Keratinocyte (primary cell): ENCODE data around the gene CLEC2A. TPM values are rescaled to one million over a fixed set of nuclear protein-coding genes. Genes with fewer than 3 reads are reported as not detected.
A peak's percentile ranks its signal among the peaks of the same experiment; 100 is the strongest.
"Not testable (repeated sequence)": the region's sequence is repeated elsewhere in the genome, so short reads cannot be mapped to it uniquely, and the experiment has no call there.

ENCODE experiments used
- DNase-seq: peaks from one replicate; pipeline ENCODE4 v3.0.0-alpha.2; 2011; ENCODE audit warnings: low read depth, missing footprints, low spot score
- FAIRE-seq: peaks from 2 replicates; lab custom pipeline; 2011; peaks lifted over from hg19 to GRCh38; lab: Jason Lieb, UNC
- H2AFZ ChIP-seq: 2 replicates; pipeline ENCODE4 v1.6.0; 2012; ENCODE audit warnings: low read length, control low read depth, inconsistent platforms; ENCODE audit not compliant: control insufficient read depth
- H3K27ac ChIP-seq: 2 replicates; pipeline ENCODE4 v1.5.1; 2011; ENCODE audit warnings: low read length; ENCODE audit not compliant: control insufficient read depth, insufficient read depth
- H3K27me3 ChIP-seq: 3 replicates; pipeline ENCODE4 v1.6.0; 2011; ENCODE audit warnings: low read length; ENCODE audit not compliant: control insufficient read depth, insufficient read depth; ENCODE audit errors: extremely low read depth
- H3K36me3 ChIP-seq, 2 experiments: 2 replicates in 1 of 2; 3 replicates in 1 of 2; pipeline ENCODE4 v1.5.1; 2011; ENCODE audit warnings: low read length in 2 of 2, mild to moderate bottlenecking in 1 of 2; ENCODE audit not compliant: control insufficient read depth in 2 of 2, insufficient read depth in 2 of 2; ENCODE audit errors: extremely low read depth in 1 of 2
- H3K4me1 ChIP-seq: 3 replicates; pipeline ENCODE4 v1.5.1; 2011; ENCODE audit warnings: low read length; ENCODE audit not compliant: control insufficient read depth, insufficient read depth; ENCODE audit errors: extremely low read depth
- H3K4me2 ChIP-seq: 3 replicates; pipeline ENCODE4 v1.6.0; 2011; ENCODE audit warnings: low read depth, low read length; ENCODE audit not compliant: control insufficient read depth, insufficient read depth; ENCODE audit errors: extremely low read depth
- H3K4me3 ChIP-seq, 3 experiments: fragments of 200-600 bp in 1 of 3; sonication (generic) in 1 of 3; 2 replicates in 2 of 3; 3 replicates in 1 of 3; pipeline ENCODE4 v1.5.1; 2011 to 2016; ENCODE audit warnings: low read length in 3 of 3, mild to moderate bottlenecking in 3 of 3, control low read depth in 2 of 3, inconsistent platforms in 1 of 3, low read depth in 1 of 3, mixed read lengths in 1 of 3, mixed run types in 1 of 3, moderate library complexity in 1 of 3; ENCODE audit not compliant: control insufficient read depth in 2 of 3, insufficient read depth in 2 of 3; ENCODE audit errors: extremely low read depth in 1 of 3
- H3K79me2 ChIP-seq: 2 replicates; pipeline ENCODE4 v1.6.0; 2012; ENCODE audit warnings: low read length; ENCODE audit not compliant: control insufficient read depth, insufficient read depth
- H3K9ac ChIP-seq: 3 replicates; pipeline ENCODE4 v1.6.0; 2011; ENCODE audit warnings: low read length; ENCODE audit not compliant: control insufficient read depth, insufficient read depth; ENCODE audit errors: extremely low read depth
- H3K9me1 ChIP-seq: 3 replicates; pipeline ENCODE4 v1.6.0; 2011; ENCODE audit warnings: low read length; ENCODE audit not compliant: control insufficient read depth, insufficient read depth; ENCODE audit errors: extremely low read depth
- H3K9me3 ChIP-seq: 2 replicates; pipeline ENCODE4 v1.5.1; 2012; ENCODE audit warnings: low read depth, low read length; ENCODE audit not compliant: control insufficient read depth
- H4K20me1 ChIP-seq: 3 replicates; pipeline ENCODE4 v1.6.0; 2011; ENCODE audit warnings: low read length; ENCODE audit not compliant: control insufficient read depth, insufficient read depth; ENCODE audit errors: extremely low read depth
- EZH2 ChIP-seq: IDR thresholded peaks from one replicate; pipeline ENCODE4 v1.6.1; 2012; ENCODE audit warnings: inconsistent platforms, mild to moderate bottlenecking, low read length, moderate library complexity
- dilution Hi-C: fragments of 300-500 bp; cut with MboI; formaldehyde crosslinking; loops from one replicate; pipeline ENCODE4 v1.7.0; 2020; ENCODE audit warnings: low sequenced_read_pairs; ENCODE audit not compliant: extremely low pct_ligation_motif_present
- polyA plus RNA-seq, 5 experiments: library from polyadenylated mRNA; depleted of rRNA in 3 of 5; stranded (reverse) in 3 of 5; stranded (forward) in 1 of 5; unstranded in 1 of 5; fragments of >200 nt; gene quantifications; 1 replicate in 1 of 5; 2 replicates in 3 of 5; 3 replicates in 1 of 5; pipeline versions ENCODE4 v1.2.1 to v1.2.3, GENCODE V29; 2011 to 2012; ENCODE audit warnings: missing spikeins in 2 of 5, low read depth in 1 of 5, low replicate concordance in 1 of 5
- TF ChIP-seq, protein P1 (sequence below), 3 experiments: IDR thresholded peaks in 1 of 3; conservative IDR thresholded peaks in 1 of 3; optimal IDR thresholded peaks in 1 of 3; 2 replicates in 2 of 3; 3 replicates in 1 of 3; pipeline versions ENCODE3 to v1.5.1; 2011; ENCODE audit warnings: low read length in 3 of 3, mild to moderate bottlenecking in 3 of 3, moderate library complexity in 2 of 3, control low read depth in 1 of 3, inconsistent platforms in 1 of 3; ENCODE audit not compliant: insufficient read depth in 2 of 3; ENCODE audit errors: extremely low read depth in 1 of 3

The CLEC2A gene
- polyA plus RNA-seq, 1 donor (not counting 4 experiments of a cell fraction or from before 2014, with no cell fraction given): 0.88 TPM

GRCh38 chr12:9880532-9881078 is 51.6 kb downstream of the CLEC2A start:
- H3K9me1 ChIP-seq: no peaks in the 10 kb centered on the region
- peaks cover 11% of the 10 kb centered on the region for H3K4me1 ChIP-seq
- no peaks in the 10 kb centered on the region for H4K20me1 ChIP-seq
- no peak overlapping the region for H3K4me3 ChIP-seq
- dilution Hi-C loops: no loop called here
- DNase-seq (no peak), FAIRE-seq (no peak)
- no peak for TF ChIP-seq EZH2
- H3K27me3 ChIP-seq: no peaks in the 10 kb centered on the region
- no peak overlapping the region for H3K27ac ChIP-seq
- H3K9me3 ChIP-seq: no peaks in the 10 kb centered on the region
- H3K36me3 ChIP-seq: no peaks in the 10 kb centered on the region
- H3K9ac ChIP-seq: no peak overlapping the region
- no peak overlapping the region for H2AFZ ChIP-seq
- H3K4me2 ChIP-seq: no peak overlapping the region
- no peaks in the 10 kb centered on the region for H3K79me2 ChIP-seq

DNA sequence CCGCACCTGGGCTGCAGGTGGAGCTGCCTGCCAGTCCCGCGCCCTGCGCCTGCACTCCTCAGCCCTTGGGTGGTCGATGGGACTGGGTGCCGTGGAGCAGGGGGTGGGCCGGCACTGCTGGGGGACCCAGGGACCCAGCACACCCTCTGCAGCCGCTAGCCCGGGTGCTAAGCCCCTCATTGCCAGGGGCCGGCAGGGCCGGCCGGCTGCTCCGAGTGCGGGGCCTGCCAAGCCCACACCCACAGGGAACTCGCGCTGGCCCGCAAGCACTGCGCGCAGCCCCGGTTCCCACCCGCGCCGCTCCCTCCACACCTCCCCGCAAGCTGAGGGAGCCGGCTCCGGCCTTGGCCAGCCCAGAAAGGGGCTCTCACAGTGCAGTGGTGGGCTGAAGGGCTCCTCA is 56.0 kb downstream of the CLEC2A start:
- H3K27me3 ChIP-seq, dilution Hi-C loops, DNase-seq, H4K20me1 ChIP-seq, H3K9me1 ChIP-seq, H3K4me3 ChIP-seq, H3K79me2 ChIP-seq, FAIRE-seq, H3K9ac ChIP-seq, H3K9me3 ChIP-seq, H3K36me3 ChIP-seq, H2AFZ ChIP-seq, H3K27ac ChIP-seq, H3K4me2 ChIP-seq: not testable (repeated sequence)
- H3K4me1 ChIP-seq: peaks cover 19% of the 10 kb centered on the region

GRCh38 chr12:9872742-9873141 is 59.4 kb downstream of the CLEC2A start:
- H3K9me1 ChIP-seq: no peaks in the 10 kb centered on the region
- peak overlapping the region; percentile 29 for H3K9ac ChIP-seq
- H2AFZ ChIP-seq: peak overlapping the region; percentile 76
- no peaks in the 10 kb centered on the region for H4K20me1 ChIP-seq
- H3K4me2 ChIP-seq: peak overlapping the region; percentile 61
- H3K4me3 ChIP-seq: peak overlapping the region in 1 of 3 experiments; percentile 24
- H3K36me3 ChIP-seq: no peaks in the 10 kb centered on the region
- FAIRE-seq (peak; percentile 89), DNase-seq (peak; percentile 59)
- no peaks in the 10 kb centered on the region for H3K27me3 ChIP-seq
- H3K4me1 ChIP-seq: peaks cover 20% of the 10 kb centered on the region
- H3K9me3 ChIP-seq: no peaks in the 10 kb centered on the region
- dilution Hi-C loops: no loop called here
- TF ChIP-seq, protein P1, sequence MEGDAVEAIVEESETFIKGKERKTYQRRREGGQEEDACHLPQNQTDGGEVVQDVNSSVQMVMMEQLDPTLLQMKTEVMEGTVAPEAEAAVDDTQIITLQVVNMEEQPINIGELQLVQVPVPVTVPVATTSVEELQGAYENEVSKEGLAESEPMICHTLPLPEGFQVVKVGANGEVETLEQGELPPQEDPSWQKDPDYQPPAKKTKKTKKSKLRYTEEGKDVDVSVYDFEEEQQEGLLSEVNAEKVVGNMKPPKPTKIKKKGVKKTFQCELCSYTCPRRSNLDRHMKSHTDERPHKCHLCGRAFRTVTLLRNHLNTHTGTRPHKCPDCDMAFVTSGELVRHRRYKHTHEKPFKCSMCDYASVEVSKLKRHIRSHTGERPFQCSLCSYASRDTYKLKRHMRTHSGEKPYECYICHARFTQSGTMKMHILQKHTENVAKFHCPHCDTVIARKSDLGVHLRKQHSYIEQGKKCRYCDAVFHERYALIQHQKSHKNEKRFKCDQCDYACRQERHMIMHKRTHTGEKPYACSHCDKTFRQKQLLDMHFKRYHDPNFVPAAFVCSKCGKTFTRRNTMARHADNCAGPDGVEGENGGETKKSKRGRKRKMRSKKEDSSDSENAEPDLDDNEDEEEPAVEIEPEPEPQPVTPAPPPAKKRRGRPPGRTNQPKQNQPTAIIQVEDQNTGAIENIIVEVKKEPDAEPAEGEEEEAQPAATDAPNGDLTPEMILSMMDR (optimal IDR thresholded peaks at IDR 0.05 in 1 of 3, IDR thresholded peaks at IDR 0.05 in 1 of 3, conservative IDR thresholded peaks at IDR 0.05 in 1 of 3; ENCODE audit: extremely low read depth in 1 of 3, insufficient read depth in 2 of 3, low read length in 3 of 3): no peak
- no peak for TF ChIP-seq EZH2
- peaks cover 6% of the 10 kb centered on the region for H3K79me2 ChIP-seq
- peak overlapping the region; percentile 56 for H3K27ac ChIP-seq
